Ureter (tissue), 1 donor: ENCODE data around the gene NUDCD3. TPM values are rescaled to one million over a fixed set of nuclear protein-coding genes. Genes with fewer than 3 reads are reported as not detected.

Experiments used
- DNase-seq: peaks from one replicate; pipeline ENCODE4 v3.0.0-alpha.2; 2020; ENCODE audit warnings: low spot score
- total RNA-seq: library from RNA; stranded (reverse); gene quantifications from one replicate; pipeline ENCODE4 v1.2.4, GENCODE V29; 2023
- donor health status: DM: yes; HTN: yes; CAD: no.

Gene NUDCD3
- total RNA-seq, 1 donor from 2014 or later = 131 TPM

- no peak for DNase-seq
Observed at GRCh38 chr7:44366986-44367385, 123.5 kb downstream of the NUDCD3 start.

GRCh38 chr7:44353668-44354067, 136.8 kb downstream of the NUDCD3 start:
- no peak for DNase-seq

GRCh38 chr7:44348851-44349781, 141.3 kb downstream of the NUDCD3 start:
- DNase-seq = no peak

GRCh38 chr7:44348300-44348699, 142.2 kb downstream of the NUDCD3 start:
- DNase-seq = no peak

GRCh38 chr7:44347546-44348114, 142.8 kb downstream of the NUDCD3 start:
- DNase-seq = no peak

- no peak for DNase-seq
Observed at GRCh38 chr7:44346063-44346462, 144.4 kb downstream of the NUDCD3 start.

DNA sequence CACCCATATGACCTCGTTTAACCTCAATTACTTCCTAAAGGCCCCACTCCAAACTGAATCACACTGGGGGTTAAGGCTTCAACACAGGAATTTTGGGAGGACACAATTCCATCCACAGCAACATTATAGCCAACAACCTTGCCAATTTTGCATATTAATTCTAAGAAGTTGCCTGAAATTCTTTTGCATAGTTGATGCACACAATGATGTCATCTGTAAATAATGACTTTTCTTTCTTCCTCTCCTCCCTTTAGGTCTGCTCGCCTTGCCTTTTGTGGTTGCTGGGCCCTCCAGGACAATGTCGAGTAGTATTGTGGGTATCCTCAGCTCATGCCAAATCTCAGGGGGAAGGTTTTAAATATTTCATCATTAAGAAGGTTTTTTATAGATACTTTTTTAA, 149.1 kb downstream of the NUDCD3 start:
- no peak for DNase-seq

DNA sequence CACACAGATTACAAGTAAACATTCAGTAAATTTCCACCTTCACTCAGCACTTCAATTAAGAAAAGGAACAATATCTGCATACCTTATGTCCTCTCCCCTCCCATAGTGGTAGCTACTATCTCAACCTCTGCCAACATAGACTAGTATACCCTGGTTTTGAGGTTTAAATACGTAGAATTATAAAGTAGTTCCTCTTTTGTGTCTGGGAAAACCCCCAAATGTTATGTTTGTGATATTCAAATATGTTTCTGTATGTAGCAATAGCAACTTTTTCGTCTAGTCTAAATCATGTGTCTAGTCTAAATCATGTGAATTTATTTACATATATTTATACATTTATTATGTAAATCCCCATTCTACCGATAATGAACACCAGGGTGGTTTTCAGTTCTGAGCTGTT, 151.9 kb downstream of the NUDCD3 start:
- no peak for DNase-seq

DNA sequence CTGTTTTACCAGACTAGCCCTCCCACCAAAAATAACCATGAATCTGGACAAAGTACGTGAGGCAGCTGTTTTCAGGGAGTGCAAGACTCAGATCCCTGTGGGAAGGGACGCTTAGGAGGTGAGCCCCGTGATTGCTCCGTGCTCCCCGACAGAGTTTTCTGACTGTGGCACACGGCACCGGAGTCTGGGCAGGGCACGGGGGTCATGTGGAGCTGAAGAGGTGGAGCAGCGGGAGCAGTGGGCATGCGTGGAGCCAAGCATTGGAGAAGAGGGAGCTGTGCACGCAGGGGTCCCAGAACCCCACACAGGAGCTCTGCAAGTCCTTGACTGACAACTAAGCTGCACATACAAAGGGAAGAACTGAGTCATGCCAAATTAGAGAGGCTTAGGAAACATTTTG, 154.0 kb downstream of the NUDCD3 start:
- no peak for DNase-seq

DNA sequence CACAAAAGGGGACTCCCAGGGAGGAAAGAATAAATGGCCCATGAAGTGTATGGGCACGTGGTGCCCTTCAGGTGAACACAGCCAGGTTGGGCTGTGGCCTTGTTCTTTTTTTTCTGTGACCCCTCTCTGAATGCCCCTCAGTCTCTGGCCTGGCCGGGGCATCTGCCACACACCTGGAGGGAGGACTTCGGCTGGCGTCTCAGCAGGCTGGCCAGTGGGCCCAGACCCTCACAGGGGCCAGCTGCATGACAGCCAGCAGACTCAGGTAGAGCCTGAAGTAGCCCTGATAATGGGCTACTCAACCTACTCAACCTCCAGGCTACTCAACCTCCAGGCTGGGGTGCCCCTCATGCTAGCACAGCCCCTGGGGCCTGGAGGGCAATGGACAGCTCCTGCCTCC, 155.3 kb downstream of the NUDCD3 start:
- DNase-seq = no peak

- DNase-seq = no peak
Observed at GRCh38 chr7:44334734-44335097, 155.7 kb downstream of the NUDCD3 start.

- DNase-seq = no peak
Observed at GRCh38 chr7:44333911-44334733, 156.3 kb downstream of the NUDCD3 start.

GRCh38 chr7:44331682-44332081, 158.8 kb downstream of the NUDCD3 start:
- no peak for DNase-seq

- DNase-seq = no peak
Observed at GRCh38 chr7:44330331-44330730, 160.1 kb downstream of the NUDCD3 start.

DNA sequence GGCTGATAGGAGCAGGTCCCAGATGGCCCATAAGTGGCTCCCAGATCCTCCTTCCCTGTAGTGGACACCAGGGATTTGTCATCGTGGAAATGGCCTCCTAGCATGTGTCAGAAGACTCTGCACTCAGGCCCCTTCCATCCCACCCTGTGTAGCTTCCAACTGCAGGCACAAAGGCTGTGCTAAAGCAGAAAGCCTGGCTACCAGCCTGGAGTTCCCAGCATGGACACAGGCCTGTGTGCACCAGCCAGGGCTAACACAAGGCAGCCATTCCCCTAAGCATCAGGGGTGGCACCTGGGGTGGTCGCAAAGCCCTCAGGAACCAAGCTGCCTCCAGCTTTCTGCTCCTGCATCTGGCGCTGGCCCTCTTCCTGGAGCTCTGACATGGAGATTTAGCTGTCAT, 160.6 kb downstream of the NUDCD3 start:
- no peak for DNase-seq

Other genes starting within 250 kb of the NUDCD3 start
- gene CAMK2B, start 165.1 kb downstream of the NUDCD3 start, total RNA-seq = not detected
- 0.10 TPM for gene NPC1L1, start 50.7 kb upstream of the NUDCD3 start, total RNA-seq
- gene DDX56, start 83.2 kb upstream of the NUDCD3 start, total RNA-seq = 89.4 TPM
- 105 TPM for gene TMED4, start 91.6 kb upstream of the NUDCD3 start, total RNA-seq
- 109 TPM for gene OGDH, start 116.0 kb upstream of the NUDCD3 start, total RNA-seq